BLaER1 treated with 17β-estradiol and CSF1 and Interleukin-3, amounts not matched to agents 10 nM and 100 nM (cell line): ENCODE data around the gene C12orf76.
A peak's percentile ranks its signal among the peaks of the same experiment; 100 is the strongest.

Experiments
- H3K27ac ChIP-seq, 11 experiments: shearing (Covaris generic); formaldehyde crosslinking; 2 replicates each; pipeline ENCODE4 v1.8.1; 2022
- H3K27me3 ChIP-seq, 11 experiments: shearing (Covaris generic); formaldehyde crosslinking; 2 replicates each; pipeline ENCODE4 v1.8.1; 2022
- H3K36me3 ChIP-seq, 11 experiments: shearing (Covaris generic); formaldehyde crosslinking; 2 replicates each; pipeline ENCODE4 v1.8.1; 2022
- H3K4me1 ChIP-seq, 10 experiments: shearing (Covaris generic); formaldehyde crosslinking; 2 replicates each; pipeline ENCODE4 v1.8.1; 2022
- H3K4me2 ChIP-seq, 11 experiments: shearing (Covaris generic); formaldehyde crosslinking; 2 replicates each; pipeline ENCODE4 v1.8.1; 2022
- H3K4me3 ChIP-seq, 10 experiments: shearing (Covaris generic); formaldehyde crosslinking; 2 replicates each; pipeline ENCODE4 v1.8.1; 2022
- H3K9ac ChIP-seq, 11 experiments: shearing (Covaris generic); formaldehyde crosslinking; 2 replicates each; pipeline ENCODE4 v1.8.1; 2022
- H3K9me3 ChIP-seq, 11 experiments: shearing (Covaris generic); formaldehyde crosslinking; replicated peaks in 1 of 11; 2 replicates each; pipeline ENCODE4 v1.8.1; 2022
- H4K20me1 ChIP-seq, 11 experiments: shearing (Covaris generic); formaldehyde crosslinking; 2 replicates each; pipeline ENCODE4 v1.8.1; 2022
- Cebpa-rat ChIP-seq, 11 experiments: shearing (Covaris generic); IDR thresholded peaks; 2 replicates each; pipeline ENCODE4 v1.8.1; 2022

The C12orf76 gene

DNA sequence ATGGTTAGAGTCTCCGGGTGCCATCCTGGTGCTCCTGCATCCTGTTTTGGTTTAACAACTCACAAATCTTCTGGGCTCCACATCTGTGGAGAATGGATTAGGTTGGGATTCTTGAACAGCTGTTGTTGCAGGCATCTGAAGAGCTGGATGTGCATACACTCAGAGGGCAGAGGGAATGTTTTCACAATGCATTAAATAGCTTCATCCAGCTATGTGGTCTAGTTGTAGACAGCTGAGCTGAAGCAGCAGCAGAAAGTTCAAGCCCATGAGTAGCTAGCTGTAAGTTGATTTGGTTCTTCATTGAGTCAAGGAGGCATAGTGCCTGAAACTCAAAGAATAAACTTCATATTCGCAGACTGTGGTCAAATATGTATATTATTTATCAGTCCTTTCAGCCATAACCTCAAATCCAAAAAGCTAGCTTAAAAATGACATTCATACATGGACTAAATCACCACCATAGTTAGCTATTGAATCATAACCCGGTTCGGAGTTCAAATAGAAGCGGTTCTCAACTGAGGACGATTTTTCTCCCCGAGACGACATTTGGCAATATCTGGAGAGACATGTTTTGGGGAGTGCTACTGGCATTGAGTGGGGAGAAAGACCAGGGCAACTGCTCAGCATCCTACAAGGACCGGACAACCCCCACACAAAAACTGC lies 50.0 kb downstream of the C12orf76 start:
- H3K4me2 ChIP-seq = peak overlapping the region; percentile 89 to 98 (median 93)
- H3K27ac ChIP-seq = peak overlapping the region; percentile 92 to 99 (median 97); a peak in 21 of 22 replicates
- no peak for TF ChIP-seq Cebpa-rat (IDR thresholded peaks at IDR 0.05)
- H3K4me1 ChIP-seq = peaks cover 39 to 66% (median 48%) of the 10 kb centered on the region in 10 experiments
- H3K36me3 ChIP-seq = peaks cover 7 to 19% (median 10%) of the 10 kb centered on the region in 11 experiments; a peak in 18 of 22 replicates
- H3K27me3 ChIP-seq = peaks cover 0 to 34% (median 23%) of the 10 kb centered on the region in 11 experiments; a peak in 18 of 22 replicates
- peak overlapping the region; percentile 85 to 98 (median 94); a peak in 19 of 20 replicates for H3K4me3 ChIP-seq
- peak overlapping the region; percentile 91 to 98 (median 96) for H3K9ac ChIP-seq
- peaks cover 0 to 43% (median 19%) of the 10 kb centered on the region in 11 experiments; a peak in 13 of 22 replicates for H4K20me1 ChIP-seq
- no peaks in the 10 kb centered on the region for H3K9me3 ChIP-seq

- no peaks in the 10 kb centered on the region for H3K9me3 ChIP-seq
- TF ChIP-seq Cebpa-rat (IDR thresholded peaks at IDR 0.05) = no peak
- H3K36me3 ChIP-seq = peaks cover 4 to 19% (median 10%) of the 10 kb centered on the region in 11 experiments; a peak in 19 of 22 replicates
- H3K9ac ChIP-seq = no peak overlapping the region
- peaks cover 49 to 68% (median 58%) of the 10 kb centered on the region in 10 experiments for H3K4me1 ChIP-seq
- peaks cover 0 to 34% (median 23%) of the 10 kb centered on the region in 11 experiments; a peak in 18 of 22 replicates for H3K27me3 ChIP-seq
- H3K27ac ChIP-seq = peak overlapping the region in 3 of 11 experiments; percentile 93 to 99 (median 97); a peak in 3 of 22 replicates
- H3K4me3 ChIP-seq = no peak overlapping the region
- peaks cover 6 to 46% (median 29%) of the 10 kb centered on the region in 11 experiments; a peak in 17 of 22 replicates for H4K20me1 ChIP-seq
- H3K4me2 ChIP-seq = peak overlapping the region in 6 of 11 experiments; percentile 81 to 98 (median 93); a peak in 8 of 22 replicates
Observed at GRCh38 chr12:109997393-109997792, 50.9 kb downstream of the C12orf76 start.

DNA sequence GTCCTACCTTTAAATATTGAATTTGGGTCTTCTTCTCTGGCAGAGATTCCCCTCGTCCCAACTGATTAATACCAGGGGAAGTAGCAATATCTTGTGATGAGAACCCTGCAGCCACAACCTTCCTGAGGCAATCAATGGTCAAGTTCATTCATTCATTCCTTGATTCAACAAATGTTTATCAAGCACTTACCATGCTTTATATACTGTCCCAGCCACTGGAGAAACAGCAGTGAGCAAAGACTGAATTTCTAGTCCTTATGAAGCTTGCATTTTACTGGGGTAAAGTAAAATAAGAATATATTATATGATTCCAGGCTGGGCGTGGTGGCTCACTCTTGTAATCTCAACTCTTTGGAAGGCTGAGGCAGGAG lies 51.9 kb downstream of the C12orf76 start:
- peak overlapping the region; percentile 92 to 99 (median 97); a peak in 21 of 22 replicates for H3K27ac ChIP-seq
- no peaks in the 10 kb centered on the region for H3K9me3 ChIP-seq
- H3K36me3 ChIP-seq = peaks cover 11 to 22% (median 17%) of the 10 kb centered on the region in 11 experiments; a peak in 21 of 22 replicates
- H4K20me1 ChIP-seq = peaks cover 14 to 52% (median 35%) of the 10 kb centered on the region in 11 experiments; a peak in 17 of 22 replicates
- peak overlapping the region; percentile 85 to 100 (median 94) for H3K4me3 ChIP-seq
- peak overlapping the region; percentile 72 to 98 (median 92) for H3K4me2 ChIP-seq
- H3K4me1 ChIP-seq = peaks cover 50 to 65% (median 59%) of the 10 kb centered on the region in 10 experiments
- TF ChIP-seq Cebpa-rat (IDR thresholded peaks at IDR 0.05) = no peak
- H3K27me3 ChIP-seq = peaks cover 0 to 33% (median 22%) of the 10 kb centered on the region in 11 experiments; a peak in 18 of 22 replicates
- H3K9ac ChIP-seq = peak overlapping the region; percentile 92 to 98 (median 97)

GRCh38 chr12:109995686-109996482 lies 52.4 kb downstream of the C12orf76 start, which contains the start of gene GIT2:
GIT2 (minus strand) TSS chr12:109996368; CDS start chr12:109996224, 144 bp downstream.
- H3K4me3 ChIP-seq = peak within 1 kb of the TSS; percentile 85 to 100 (median 94)
- peaks cover 0 to 28% (median 16%) of the 10 kb centered on the region in 11 experiments; a peak in 18 of 22 replicates for H3K27me3 ChIP-seq
- peak in 5 of 11 experiments; percentile 47 to 72 (median 54); a peak in 5 of 22 replicates for TF ChIP-seq Cebpa-rat (IDR thresholded peaks at IDR 0.05)
- peak within 1 kb of the TSS; percentile 92 to 99 (median 97) for H3K27ac ChIP-seq
- peaks cover 49 to 63% (median 55%) of the 10 kb centered on the region in 10 experiments for H3K4me1 ChIP-seq
- peaks cover 19 to 49% (median 40%) of the 10 kb centered on the region in 11 experiments; a peak in 17 of 22 replicates for H4K20me1 ChIP-seq
- no peaks in the 10 kb centered on the region for H3K9me3 ChIP-seq
- peak within 1 kb of the TSS; percentile 72 to 98 (median 92) for H3K4me2 ChIP-seq
- H3K9ac ChIP-seq = peak within 1 kb of the TSS; percentile 92 to 98 (median 97)
- H3K36me3 ChIP-seq = peaks cover 17 to 28% (median 23%) of the 10 kb centered on the region in 11 experiments

- Histone ChIP-seq H3K9me3 (no peaks in the 10 kb centered on the region), H3K4me3 (peak overlapping the region; percentile 85 to 100 (median 94)), H3K4me1 (peaks cover 43 to 63% (median 51%) of the 10 kb centered on the region in 10 experiments), H4K20me1 (peaks cover 20 to 49% (median 42%) of the 10 kb centered on the region in 11 experiments; a peak in 18 of 22 replicates), H3K27me3 (peaks cover 0 to 22% (median 11%) of the 10 kb centered on the region in 11 experiments; a peak in 18 of 22 replicates), H3K9ac (peak overlapping the region; percentile 92 to 98 (median 97)), H3K4me2 (peak overlapping the region; percentile 72 to 98 (median 90)), H3K36me3 (peaks cover 23 to 33% (median 29%) of the 10 kb centered on the region in 11 experiments), H3K27ac (peak overlapping the region; percentile 92 to 99 (median 97))
- TF ChIP-seq Cebpa-rat (IDR thresholded peaks at IDR 0.05) = no peak
Observed at GRCh38 chr12:109995361-109995685, 53.0 kb downstream of the C12orf76 start.

DNA sequence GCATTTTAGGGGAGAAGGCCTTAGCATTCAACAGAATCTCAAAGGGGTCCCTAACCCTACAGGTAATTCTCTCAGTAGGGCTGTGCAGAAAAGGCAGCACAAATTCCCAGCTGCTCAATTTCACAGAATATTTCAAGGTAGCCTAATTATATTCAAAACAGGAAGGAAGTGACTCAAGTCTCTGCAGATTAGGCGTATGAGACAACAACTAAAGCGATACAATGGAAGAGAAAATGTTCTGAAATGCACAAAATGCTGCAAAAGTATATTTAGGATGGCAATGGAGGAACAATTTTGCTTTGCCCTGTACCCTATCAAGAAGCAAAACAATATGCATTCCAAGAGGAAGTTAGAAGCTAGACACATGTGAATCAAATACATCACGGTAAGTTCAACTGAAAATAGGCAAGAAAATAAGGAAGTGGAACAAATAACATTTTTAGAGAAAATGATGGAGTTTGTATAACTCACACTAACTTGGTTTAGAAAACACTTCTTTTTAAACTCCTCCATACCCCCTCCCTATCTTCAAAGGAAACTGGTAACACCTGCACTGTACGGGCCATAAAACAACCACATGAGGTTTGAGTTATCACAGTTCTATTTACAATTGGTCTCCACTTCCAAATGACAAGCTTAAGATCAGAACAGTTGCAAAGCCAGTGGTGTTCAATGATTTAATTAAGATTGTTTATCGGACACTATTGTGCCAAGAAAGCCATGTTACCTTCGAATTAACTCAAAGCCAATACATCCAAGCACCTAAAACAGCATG lies 53.7 kb downstream of the C12orf76 start:
- H3K36me3 ChIP-seq = peaks cover 30 to 40% (median 36%) of the 10 kb centered on the region in 11 experiments
- H3K9me3 ChIP-seq = no peaks in the 10 kb centered on the region
- peak overlapping the region; percentile 92 to 98 (median 97) for H3K9ac ChIP-seq
- peaks cover 0 to 15% (median 3%) of the 10 kb centered on the region in 11 experiments; a peak in 14 of 22 replicates for H3K27me3 ChIP-seq
- peak overlapping the region; percentile 92 to 99 (median 97); a peak in 21 of 22 replicates for H3K27ac ChIP-seq
- peaks cover 19 to 56% (median 39%) of the 10 kb centered on the region in 11 experiments; a peak in 17 of 22 replicates for H4K20me1 ChIP-seq
- H3K4me1 ChIP-seq = peaks cover 38 to 68% (median 47%) of the 10 kb centered on the region in 10 experiments
- peak overlapping the region; percentile 72 to 98 (median 90) for H3K4me2 ChIP-seq
- no peak for TF ChIP-seq Cebpa-rat (IDR thresholded peaks at IDR 0.05)
- H3K4me3 ChIP-seq = peak overlapping the region; percentile 85 to 100 (median 94)

GRCh38 chr12:109993091-109993490 lies 55.2 kb downstream of the C12orf76 start:
- no peak for TF ChIP-seq Cebpa-rat (IDR thresholded peaks at IDR 0.05)
- Histone ChIP-seq H3K27me3 (peaks cover 0 to 4% (median 0%) of the 10 kb centered on the region in 11 experiments; a peak in 1 of 22 replicates), H3K4me3 (no peak overlapping the region), H3K9me3 (no peaks in the 10 kb centered on the region), H3K9ac (no peak overlapping the region), H3K27ac (peak overlapping the region in 7 of 11 experiments; percentile 3 to 98 (median 97); a peak in 7 of 22 replicates), H3K36me3 (peaks cover 45 to 55% (median 51%) of the 10 kb centered on the region in 11 experiments), H3K4me1 (peaks cover 31 to 68% (median 42%) of the 10 kb centered on the region in 10 experiments), H3K4me2 (peak overlapping the region; percentile 10 to 98 (median 90); a peak in 20 of 22 replicates), H4K20me1 (peaks cover 23 to 71% (median 43%) of the 10 kb centered on the region in 11 experiments; a peak in 17 of 22 replicates)
